ENCODE data around the gene AXIN1.

The AXIN1 gene

DNA sequence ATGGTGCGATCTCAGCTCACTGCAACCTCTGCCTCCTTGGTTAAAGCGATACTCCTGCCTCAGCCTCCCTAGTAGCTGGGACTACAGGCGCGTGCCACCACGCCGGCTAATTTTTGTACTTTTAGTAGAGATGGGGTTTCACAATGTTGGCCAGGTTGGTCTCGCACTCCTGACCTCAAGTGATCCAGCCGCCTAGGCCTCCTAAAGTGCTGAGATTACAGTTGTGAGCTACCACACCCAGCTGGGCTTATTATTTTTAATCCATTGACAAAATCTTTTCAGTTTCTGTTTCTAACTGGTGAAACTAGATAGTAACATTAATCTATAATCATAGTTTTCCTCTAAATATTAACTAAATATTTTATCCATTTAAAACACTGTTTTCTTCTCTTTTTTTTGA is 112.0 kb downstream of the AXIN1 start:
- Histone ChIP-seq H3K4me3 (ENCODE audit: low read depth, low read length) (no peak overlapping the region), H3K36me3 (ENCODE audit: control insufficient read depth, insufficient read depth, low read length) (no peaks in the 10 kb centered on the region), H3K79me2 (peaks cover 27% of the 10 kb centered on the region), H3K27me3 (ENCODE audit: control insufficient read depth, insufficient read depth, low read length) (no peaks in the 10 kb centered on the region), H3K9me3 (ENCODE audit: control insufficient read depth, low read length) (no peaks in the 10 kb centered on the region), H3K4me2 (ENCODE audit: low read length) (no peak overlapping the region), H3K4me1 (peaks cover 2% of the 10 kb centered on the region), H3K9ac (no peak overlapping the region), H3K27ac (no peak overlapping the region), H2AFZ (no peak overlapping the region)
- TF ChIP-seq, protein P1, sequence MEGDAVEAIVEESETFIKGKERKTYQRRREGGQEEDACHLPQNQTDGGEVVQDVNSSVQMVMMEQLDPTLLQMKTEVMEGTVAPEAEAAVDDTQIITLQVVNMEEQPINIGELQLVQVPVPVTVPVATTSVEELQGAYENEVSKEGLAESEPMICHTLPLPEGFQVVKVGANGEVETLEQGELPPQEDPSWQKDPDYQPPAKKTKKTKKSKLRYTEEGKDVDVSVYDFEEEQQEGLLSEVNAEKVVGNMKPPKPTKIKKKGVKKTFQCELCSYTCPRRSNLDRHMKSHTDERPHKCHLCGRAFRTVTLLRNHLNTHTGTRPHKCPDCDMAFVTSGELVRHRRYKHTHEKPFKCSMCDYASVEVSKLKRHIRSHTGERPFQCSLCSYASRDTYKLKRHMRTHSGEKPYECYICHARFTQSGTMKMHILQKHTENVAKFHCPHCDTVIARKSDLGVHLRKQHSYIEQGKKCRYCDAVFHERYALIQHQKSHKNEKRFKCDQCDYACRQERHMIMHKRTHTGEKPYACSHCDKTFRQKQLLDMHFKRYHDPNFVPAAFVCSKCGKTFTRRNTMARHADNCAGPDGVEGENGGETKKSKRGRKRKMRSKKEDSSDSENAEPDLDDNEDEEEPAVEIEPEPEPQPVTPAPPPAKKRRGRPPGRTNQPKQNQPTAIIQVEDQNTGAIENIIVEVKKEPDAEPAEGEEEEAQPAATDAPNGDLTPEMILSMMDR (IDR thresholded peaks at IDR 0.05), result no peak

DNA sequence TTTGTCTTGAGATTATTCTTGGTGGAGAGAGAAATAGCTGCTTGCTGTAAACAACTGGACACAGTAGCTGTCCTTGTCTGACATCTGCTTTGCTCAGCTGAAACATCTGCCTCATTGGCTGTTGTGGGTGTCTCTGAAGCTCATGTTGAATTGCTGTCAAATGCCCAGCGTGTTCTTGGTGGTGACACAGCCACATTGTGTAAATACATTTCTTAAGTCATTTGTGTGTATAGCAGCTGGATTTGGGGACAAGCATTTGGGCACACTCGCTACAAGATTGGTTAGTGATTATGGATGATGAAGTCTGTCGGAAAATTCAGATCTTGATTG is 112.6 kb downstream of the AXIN1 start:
- Histone ChIP-seq H3K27ac (no peak overlapping the region), H3K9ac (no peak overlapping the region), H3K27me3 (ENCODE audit: control insufficient read depth, insufficient read depth, low read length) (no peaks in the 10 kb centered on the region), H3K36me3 (ENCODE audit: control insufficient read depth, insufficient read depth, low read length) (no peaks in the 10 kb centered on the region), H2AFZ (no peak overlapping the region), H3K4me1 (peaks cover 5% of the 10 kb centered on the region), H3K79me2 (peaks cover 26% of the 10 kb centered on the region), H3K9me3 (ENCODE audit: control insufficient read depth, low read length) (no peaks in the 10 kb centered on the region), H3K4me3 (ENCODE audit: low read depth, low read length) (no peak overlapping the region), H3K4me2 (ENCODE audit: low read length) (no peak overlapping the region)
- TF ChIP-seq, protein P1 (IDR thresholded peaks at IDR 0.05), result no peak

All from parathyroid adenoma (tissue), 2 donors.